ENCODE results near the gene DIP2C.
"Not testable (repeated sequence)": the region's sequence is repeated elsewhere in the genome, so short reads cannot be mapped to it uniquely, and the experiment has no call there.

DIP2C gene

DNA sequence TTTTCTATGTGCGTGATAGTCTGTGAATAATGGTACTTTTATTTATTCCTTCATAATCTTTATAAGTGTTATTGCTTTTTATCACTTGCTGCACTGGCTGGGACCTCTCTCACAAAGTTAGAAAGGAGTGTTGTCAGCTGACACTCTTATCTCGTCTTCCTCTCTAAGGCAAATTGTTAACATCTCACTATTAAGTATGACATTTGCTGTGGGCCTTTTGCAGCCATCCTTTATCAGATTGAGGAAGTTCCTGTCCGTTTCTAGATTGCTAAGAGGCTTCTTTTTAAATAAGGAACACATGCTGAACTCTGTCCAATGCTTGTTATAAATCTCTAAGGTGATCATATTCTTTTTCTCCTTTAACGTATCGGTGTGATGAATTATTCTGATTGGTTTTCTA is 27.4 kb upstream of the DIP2C start:
- H3K36me3 Mint-ChIP-seq = peaks cover 0 to 7% of the 10 kb centered on the region in 2 donors
- DNase-seq (no peak), ATAC-seq (replicated peaks) (no peak)
- H3K27ac Mint-ChIP-seq = no peak overlapping the region
- no peak overlapping the region for H3K4me3 Mint-ChIP-seq
- peaks cover 12 to 13% of the 10 kb centered on the region in 2 donors for H3K27me3 Mint-ChIP-seq
- H3K9me3 Mint-ChIP-seq = peaks cover 5 to 6% of the 10 kb centered on the region in 2 donors
- H3K4me1 Mint-ChIP-seq = no peaks in the 10 kb centered on the region

DNA sequence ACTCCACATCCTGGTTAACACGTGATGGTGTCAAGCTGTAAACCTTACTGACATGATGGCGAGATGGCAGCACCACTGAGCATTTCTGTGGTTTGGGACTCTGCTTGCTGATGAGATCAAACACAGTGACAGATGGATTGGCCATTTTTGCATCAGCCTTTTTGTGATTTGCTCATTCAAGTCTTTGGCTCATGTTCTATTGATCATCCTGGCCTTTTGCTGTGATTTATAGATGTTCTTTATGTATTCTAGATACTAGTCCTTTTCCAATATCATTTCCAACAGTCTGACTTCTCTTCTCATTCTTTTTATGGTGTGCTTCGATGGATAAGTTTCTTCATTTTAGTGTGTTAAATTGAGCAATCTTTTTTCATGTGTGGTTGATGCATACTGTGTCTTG is 24.7 kb upstream of the DIP2C start:
- peaks cover 0 to 7% of the 10 kb centered on the region in 2 donors for H3K36me3 Mint-ChIP-seq
- no peak for ATAC-seq (replicated peaks)
- no peak for DNase-seq
- H3K27me3 Mint-ChIP-seq = peaks cover 6 to 9% of the 10 kb centered on the region in 2 donors
- no peak overlapping the region for H3K27ac Mint-ChIP-seq
- H3K4me3 Mint-ChIP-seq = no peak overlapping the region
- H3K4me1 Mint-ChIP-seq = no peaks in the 10 kb centered on the region
- H3K9me3 Mint-ChIP-seq = peaks cover 5 to 6% of the 10 kb centered on the region in 2 donors

DNA sequence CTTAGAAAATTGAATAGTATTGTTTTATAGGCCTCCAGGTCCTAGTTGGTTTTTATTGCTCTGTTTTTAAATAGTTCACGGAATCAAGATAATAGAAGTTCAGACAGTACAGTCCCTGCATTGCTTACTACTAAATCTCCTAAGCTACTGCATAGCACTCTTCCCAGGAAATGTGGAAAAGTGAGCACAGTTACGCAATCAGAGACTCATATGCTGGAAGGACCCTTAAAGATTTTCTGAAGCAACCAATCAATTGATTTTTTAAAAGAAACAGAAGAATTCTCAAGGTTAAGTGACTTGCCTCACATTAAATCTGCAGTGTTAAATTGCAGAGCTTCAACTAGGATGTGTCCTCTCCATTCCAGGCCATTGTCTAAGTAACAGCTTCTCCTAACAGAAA is 23.1 kb upstream of the DIP2C start:
- H3K27me3 Mint-ChIP-seq = peaks cover 7 to 15% of the 10 kb centered on the region in 2 donors
- peaks cover 0 to 7% of the 10 kb centered on the region in 2 donors for H3K36me3 Mint-ChIP-seq
- H3K9me3 Mint-ChIP-seq = peaks cover 5 to 6% of the 10 kb centered on the region in 2 donors
- no peak for ATAC-seq (replicated peaks)
- H3K4me3 Mint-ChIP-seq = no peak overlapping the region
- no peak overlapping the region for H3K27ac Mint-ChIP-seq
- no peaks in the 10 kb centered on the region for H3K4me1 Mint-ChIP-seq
- no peak for DNase-seq

DNA sequence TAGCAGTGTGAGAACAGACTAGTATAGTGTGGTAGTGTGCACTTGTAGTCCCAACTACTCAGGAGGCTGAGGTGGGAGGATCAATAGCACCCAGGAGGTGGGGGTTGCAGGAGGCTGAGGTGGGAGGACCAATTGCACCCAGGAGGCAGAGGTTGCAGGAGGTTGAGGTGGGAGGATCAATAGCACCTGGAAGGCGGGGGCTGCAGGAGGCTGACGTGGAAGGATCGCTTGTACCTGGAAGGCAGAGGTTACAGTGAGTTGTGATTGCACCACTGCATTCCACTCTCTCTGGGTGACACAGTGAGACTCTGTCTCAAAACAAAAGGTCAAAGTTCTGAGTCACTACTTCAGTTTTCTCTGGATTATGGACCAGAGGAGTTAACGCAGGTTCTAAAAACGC is 22.6 kb upstream of the DIP2C start:
- DNase-seq (no peak), ATAC-seq (replicated peaks) (no peak)
- H3K4me3 Mint-ChIP-seq = no peak overlapping the region
- peaks cover 5 to 6% of the 10 kb centered on the region in 2 donors for H3K9me3 Mint-ChIP-seq
- no peaks in the 10 kb centered on the region for H3K4me1 Mint-ChIP-seq
- no peak overlapping the region for H3K27ac Mint-ChIP-seq
- peaks cover 12 to 19% of the 10 kb centered on the region in 2 donors for H3K27me3 Mint-ChIP-seq
- peaks cover 0 to 7% of the 10 kb centered on the region in 2 donors for H3K36me3 Mint-ChIP-seq

DNA sequence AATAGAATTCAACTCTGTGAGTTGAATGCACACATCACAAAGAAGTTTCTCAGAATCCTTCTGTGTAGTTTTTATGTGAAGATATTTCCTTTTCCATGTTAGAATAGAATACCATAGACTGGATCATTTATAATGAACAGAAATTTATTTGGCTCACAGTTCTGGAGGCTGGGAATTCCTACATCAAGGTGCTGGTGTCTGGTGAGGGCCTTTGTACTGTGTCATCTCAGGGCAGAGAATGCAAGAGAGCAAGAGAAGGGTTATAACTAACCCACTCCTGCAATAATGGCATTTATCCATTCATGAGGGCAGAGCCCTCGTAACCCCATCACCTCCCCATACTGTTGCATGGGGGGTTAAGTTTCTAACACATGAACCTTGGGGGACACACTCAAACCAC is 18.4 kb upstream of the DIP2C start:
- H3K27ac Mint-ChIP-seq = no peak overlapping the region
- peaks cover 23 to 27% of the 10 kb centered on the region in 2 donors for H3K27me3 Mint-ChIP-seq
- no peaks in the 10 kb centered on the region for H3K36me3 Mint-ChIP-seq
- H3K4me1 Mint-ChIP-seq = no peaks in the 10 kb centered on the region
- no peak for ATAC-seq (replicated peaks)
- DNase-seq = no peak
- H3K4me3 Mint-ChIP-seq = no peak overlapping the region
- H3K9me3 Mint-ChIP-seq = peaks cover 6 to 7% of the 10 kb centered on the region in 2 donors

DNA sequence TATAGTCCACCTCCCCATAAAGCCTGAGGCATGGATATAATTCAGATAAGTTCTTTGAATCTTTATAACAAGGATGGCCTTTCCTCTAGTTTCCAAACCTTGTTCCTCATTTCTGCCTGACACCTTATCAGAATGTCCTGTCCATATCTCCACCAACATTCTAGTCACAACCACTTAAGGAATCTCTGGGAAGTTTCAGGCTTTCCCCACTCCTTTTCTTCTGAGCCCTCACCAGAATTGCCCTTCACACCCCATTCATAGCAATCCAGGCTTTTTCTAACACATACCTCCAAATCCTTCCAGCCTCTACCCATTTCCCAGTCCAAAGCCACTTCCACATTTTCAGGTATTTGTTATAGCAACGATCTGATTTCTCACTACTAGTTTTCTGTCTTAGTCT is 18.0 kb upstream of the DIP2C start:
- Mint-ChIP-seq H3K4me3 (no peak overlapping the region), H3K27ac (no peak overlapping the region), H3K27me3 (peaks cover 27 to 29% of the 10 kb centered on the region in 2 donors), H3K4me1 (no peaks in the 10 kb centered on the region), H3K36me3 (no peaks in the 10 kb centered on the region), H3K9me3 (peaks cover 8 to 9% of the 10 kb centered on the region in 2 donors)
- no peak for DNase-seq
- no peak for ATAC-seq (replicated peaks)

DNA sequence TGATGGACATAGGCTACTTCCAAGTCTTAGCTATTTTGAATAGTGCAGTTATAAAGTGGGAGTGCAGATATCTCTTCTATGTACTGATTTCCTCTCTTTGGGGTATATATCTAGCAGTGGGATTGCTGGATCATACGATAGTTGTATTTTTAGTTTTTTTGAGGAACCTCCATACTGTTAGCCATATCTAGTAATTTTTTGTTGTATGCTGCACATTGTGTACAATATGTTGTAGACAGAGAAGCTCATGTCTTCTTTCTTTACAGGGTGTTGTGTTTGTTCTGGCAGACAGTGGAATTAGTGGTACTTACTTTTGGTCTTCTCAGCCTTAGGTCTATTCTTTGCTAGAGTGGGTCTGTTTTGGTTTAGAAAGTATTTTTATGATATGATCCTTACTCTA is 13.7 kb upstream of the DIP2C start:
- ATAC-seq (replicated peaks) (no peak), DNase-seq (no peak)
- Mint-ChIP-seq H3K36me3 (no peaks in the 10 kb centered on the region), H3K4me1 (no peaks in the 10 kb centered on the region), H3K27ac (no peak overlapping the region), H3K9me3 (peaks cover 13 to 15% of the 10 kb centered on the region in 2 donors), H3K27me3 (peaks cover 24 to 27% of the 10 kb centered on the region in 2 donors), H3K4me3 (no peak overlapping the region)

DNA sequence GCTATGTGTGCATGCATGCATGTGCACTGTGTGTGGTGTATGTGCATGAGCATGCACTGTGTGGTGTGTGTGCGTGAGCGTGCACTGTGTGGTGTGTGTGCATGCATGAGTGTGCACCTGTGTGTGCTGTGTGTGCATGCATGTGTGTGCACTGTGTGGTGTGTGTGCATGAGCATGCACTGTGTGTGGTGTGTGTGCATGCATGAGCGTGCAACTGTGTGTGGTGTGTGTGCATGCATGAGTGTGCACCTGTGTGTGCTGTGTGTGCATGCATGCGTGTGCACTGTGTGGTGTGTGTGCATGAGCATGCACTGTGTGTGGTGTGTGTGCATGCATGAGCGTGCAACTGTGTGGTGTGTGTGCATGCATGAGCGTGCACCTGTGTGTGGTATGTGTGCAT is 10.7 kb upstream of the DIP2C start:
- H3K4me3 Mint-ChIP-seq; ATAC-seq (replicated peaks); H3K27ac Mint-ChIP-seq; H3K36me3 Mint-ChIP-seq; H3K4me1 Mint-ChIP-seq; DNase-seq: not testable (repeated sequence)
- H3K27me3 Mint-ChIP-seq = peaks cover 23 to 26% of the 10 kb centered on the region in 2 donors
- H3K9me3 Mint-ChIP-seq = peaks cover 13 to 15% of the 10 kb centered on the region in 2 donors

DNA sequence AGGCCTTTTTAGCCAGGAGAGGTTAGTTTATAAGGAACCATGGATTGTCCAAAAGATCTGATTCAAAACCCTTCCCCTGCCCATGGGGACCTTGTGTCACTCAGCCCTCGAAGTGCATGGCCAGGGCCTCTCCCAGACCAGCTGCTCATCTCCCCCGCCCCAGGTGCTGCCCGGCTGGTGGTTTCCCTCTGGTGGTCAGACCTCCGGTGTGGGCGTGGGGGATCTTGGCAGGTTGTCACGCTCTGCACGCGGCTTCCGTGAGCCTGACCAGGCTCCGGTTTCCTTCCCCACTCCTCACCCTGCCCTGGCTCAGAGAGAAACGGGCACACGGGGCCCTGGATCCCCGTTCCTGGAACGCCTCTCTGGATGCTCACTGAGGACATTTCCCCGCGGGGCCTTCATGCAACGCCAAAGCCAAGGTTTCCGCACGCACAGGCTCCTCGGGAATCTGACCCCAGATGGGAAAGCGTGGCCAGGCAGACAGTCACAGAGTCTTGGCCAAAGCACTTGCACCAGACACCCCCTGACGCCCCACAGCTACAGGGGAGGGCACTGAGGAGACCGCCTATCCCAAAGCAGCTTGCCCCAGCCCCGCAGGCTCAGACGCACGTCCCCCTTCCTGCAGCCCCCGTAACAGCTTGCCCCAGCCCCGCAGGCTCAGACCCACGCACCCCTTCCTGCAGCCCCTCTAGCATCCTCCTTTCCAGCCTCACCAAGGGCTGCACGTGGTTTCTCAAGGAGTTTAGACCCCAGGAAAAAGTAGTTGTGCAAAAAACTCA is 7.8 kb upstream of the DIP2C start:
- H3K36me3 Mint-ChIP-seq = no peaks in the 10 kb centered on the region
- DNase-seq (no peak), ATAC-seq (replicated peaks) (no peak)
- H3K4me1 Mint-ChIP-seq = no peaks in the 10 kb centered on the region
- H3K4me3 Mint-ChIP-seq = no peak overlapping the region
- no peak overlapping the region for H3K27ac Mint-ChIP-seq
- peaks cover 5 to 6% of the 10 kb centered on the region in 2 donors for H3K9me3 Mint-ChIP-seq
- H3K27me3 Mint-ChIP-seq = peaks cover 19 to 22% of the 10 kb centered on the region in 2 donors

DNA sequence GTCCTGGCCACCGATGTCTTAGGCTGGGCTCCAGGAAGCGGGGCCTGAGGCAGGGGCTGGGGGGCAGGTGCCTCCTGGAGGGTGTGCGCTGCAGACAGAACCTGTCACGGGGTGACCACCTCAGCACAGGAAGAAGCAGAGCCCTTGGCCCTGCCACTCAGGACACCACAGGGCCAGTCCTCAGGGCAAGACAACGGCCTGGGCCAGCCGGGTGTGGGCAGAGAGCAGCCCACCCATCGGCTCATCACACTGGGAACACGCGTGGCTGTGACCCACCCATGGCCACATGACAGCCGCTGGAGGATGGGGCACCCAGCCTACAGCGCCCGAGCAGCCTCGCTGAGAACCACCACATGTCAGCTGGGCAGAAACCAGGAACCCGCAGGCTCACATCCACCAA is 5.9 kb upstream of the DIP2C start:
- ATAC-seq (replicated peaks) (no peak), DNase-seq (no peak)
- Mint-ChIP-seq H3K9me3 (peaks cover 4 to 5% of the 10 kb centered on the region in 2 donors), H3K27me3 (peaks cover 33 to 39% of the 10 kb centered on the region in 2 donors), H3K27ac (no peak overlapping the region), H3K4me3 (no peak overlapping the region), H3K4me1 (peaks cover 3 to 4% of the 10 kb centered on the region in 2 donors), H3K36me3 (no peaks in the 10 kb centered on the region)

DNA sequence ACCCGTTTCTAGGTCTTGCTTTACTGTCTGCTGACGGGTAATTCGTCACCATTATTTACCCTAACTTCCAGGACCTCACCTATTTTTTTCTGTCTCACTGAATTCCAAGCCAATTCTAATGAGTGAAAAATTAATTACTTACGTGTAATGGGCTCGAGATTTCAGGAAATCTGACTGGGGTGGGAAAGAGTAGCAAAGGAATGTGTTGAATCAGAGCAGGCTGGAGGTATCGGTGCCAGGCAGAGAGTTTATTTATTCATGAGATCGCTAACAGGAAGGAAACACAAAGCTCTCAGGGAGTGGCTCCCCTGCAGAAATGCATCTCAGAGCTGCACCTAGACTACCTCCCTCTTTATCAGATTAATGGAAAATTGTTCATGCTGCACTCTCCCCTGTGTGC is 4.0 kb upstream of the DIP2C start:
- DNase-seq (no peak), ATAC-seq (replicated peaks) (no peak)
- H3K27ac Mint-ChIP-seq = no peak overlapping the region
- H3K27me3 Mint-ChIP-seq = peaks cover 41 to 47% of the 10 kb centered on the region in 2 donors
- peaks cover 3 to 9% of the 10 kb centered on the region in 2 donors for H3K4me1 Mint-ChIP-seq
- peaks cover 0 to 1% of the 10 kb centered on the region in 2 donors for H3K9me3 Mint-ChIP-seq
- H3K4me3 Mint-ChIP-seq = no peak overlapping the region
- H3K36me3 Mint-ChIP-seq = no peaks in the 10 kb centered on the region

DNA sequence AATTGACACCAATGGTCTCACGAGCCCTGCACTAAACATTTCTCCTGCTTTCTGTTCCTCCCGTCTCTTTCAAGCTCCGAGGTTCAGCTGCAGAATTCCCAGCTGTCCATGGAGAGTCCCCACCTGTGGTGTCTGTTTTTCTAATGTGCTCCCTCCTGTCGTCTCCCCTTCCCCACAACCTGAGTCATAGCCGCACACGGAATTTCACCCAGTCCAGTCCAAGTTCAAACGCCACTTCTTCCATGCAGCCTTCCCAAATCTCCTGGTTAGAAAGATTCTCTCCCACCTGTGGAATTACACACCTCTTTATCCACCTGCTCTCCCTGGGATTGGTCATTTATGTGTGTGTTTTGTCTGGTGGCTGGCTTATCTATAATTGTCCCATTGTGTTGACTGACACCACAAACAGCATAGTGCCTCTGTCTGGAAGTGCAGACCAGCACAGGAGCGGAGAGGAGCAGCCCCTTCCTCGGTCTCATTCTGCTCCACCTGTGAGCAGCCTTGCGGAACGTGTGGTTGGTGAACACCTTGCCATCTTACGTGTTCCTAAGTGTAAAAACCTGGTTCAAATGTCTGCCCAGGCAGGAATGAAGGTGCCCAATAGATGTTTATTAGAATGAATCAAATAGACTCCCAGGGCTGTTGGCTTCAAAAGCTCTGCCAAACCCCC is 3.3 kb upstream of the DIP2C start:
- DNase-seq (no peak), ATAC-seq (replicated peaks) (no peak)
- H3K27ac Mint-ChIP-seq = no peak overlapping the region
- H3K36me3 Mint-ChIP-seq = no peaks in the 10 kb centered on the region
- H3K4me3 Mint-ChIP-seq = no peak overlapping the region
- H3K4me1 Mint-ChIP-seq = peaks cover 3 to 9% of the 10 kb centered on the region in 2 donors
- peaks cover 44 to 52% of the 10 kb centered on the region in 2 donors for H3K27me3 Mint-ChIP-seq
- H3K9me3 Mint-ChIP-seq = peaks cover 0 to 1% of the 10 kb centered on the region in 2 donors

DNA sequence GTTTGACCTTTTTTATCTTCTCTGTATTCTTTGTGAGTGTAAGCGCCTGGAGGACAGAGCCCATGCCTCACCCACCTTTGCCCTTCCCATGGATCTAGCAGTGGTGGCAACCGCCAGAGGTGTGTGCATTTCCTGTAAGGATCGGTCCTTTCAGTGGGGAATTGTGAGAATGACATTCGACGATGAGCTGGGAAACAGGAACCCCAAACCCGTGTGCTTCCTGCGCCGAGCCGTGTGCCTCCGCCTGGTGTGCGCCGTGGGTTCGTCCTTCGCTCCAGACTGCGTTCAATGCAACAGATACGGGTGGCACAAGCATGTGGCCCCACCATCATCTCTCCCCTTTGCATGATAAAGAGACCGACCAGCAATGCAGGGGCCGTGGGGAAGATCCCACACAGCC is 1.7 kb upstream of the DIP2C start:
- ATAC-seq (replicated peaks) = no peak
- Mint-ChIP-seq H3K36me3 (peaks cover 0 to 3% of the 10 kb centered on the region in 2 donors), H3K27ac (peak overlapping the region; percentile 10), H3K4me1 (peaks cover 3 to 9% of the 10 kb centered on the region in 2 donors), H3K9me3 (peaks cover 0 to 5% of the 10 kb centered on the region in 2 donors), H3K27me3 (peaks cover 52 to 59% of the 10 kb centered on the region in 2 donors), H3K4me3 (peak overlapping the region; percentile 18 to 25)
- no peak for DNase-seq

DNA sequence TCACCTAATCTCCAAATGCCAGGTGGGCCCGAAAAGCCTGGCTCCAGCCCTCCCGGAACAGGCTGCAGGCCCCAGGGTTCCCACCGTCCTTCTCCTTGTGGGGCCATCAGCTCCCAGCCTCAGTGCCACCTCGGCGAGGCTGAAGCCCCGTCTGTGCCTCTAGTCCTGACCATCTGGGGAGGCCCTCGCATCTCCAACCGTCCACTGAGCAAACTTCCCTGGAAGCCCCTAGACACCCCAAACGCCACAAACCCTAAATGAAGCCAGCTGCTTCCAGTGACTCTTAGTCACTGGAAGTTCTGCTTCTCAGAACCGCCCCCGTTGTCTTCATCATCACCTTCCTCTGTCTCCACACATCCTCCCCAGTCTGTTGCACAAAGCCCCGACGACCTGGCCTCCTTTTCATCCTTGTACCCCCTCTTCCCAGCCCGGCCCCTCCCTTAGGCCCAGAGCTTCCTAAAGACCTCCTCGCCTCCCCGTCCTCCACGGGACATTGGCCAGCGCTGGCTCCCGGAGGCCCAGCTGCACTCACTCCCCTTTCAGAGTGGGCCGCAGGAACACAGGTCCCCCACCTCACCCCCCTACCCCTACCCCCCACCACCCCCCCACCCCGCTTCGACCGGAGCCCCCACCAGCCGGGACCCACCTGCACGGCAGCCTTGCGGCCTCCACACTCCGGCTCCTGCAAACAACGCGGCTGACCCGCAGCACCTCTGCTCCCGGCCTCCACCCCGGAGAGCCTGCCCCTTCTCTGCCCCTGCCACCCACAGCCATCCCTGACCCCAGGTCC is 1.1 kb upstream of the DIP2C start:
- ATAC-seq (replicated peaks) (no peak), DNase-seq (no peak)
- H3K27me3 Mint-ChIP-seq = peaks cover 51 to 57% of the 10 kb centered on the region in 2 donors
- H3K4me1 Mint-ChIP-seq = peaks cover 3 to 9% of the 10 kb centered on the region in 2 donors
- peaks cover 0 to 6% of the 10 kb centered on the region in 2 donors for H3K9me3 Mint-ChIP-seq
- H3K27ac Mint-ChIP-seq = peak overlapping the region; percentile 10
- peaks cover 0 to 3% of the 10 kb centered on the region in 2 donors for H3K36me3 Mint-ChIP-seq
- peak overlapping the region; percentile 54 to 55 for H3K4me3 Mint-ChIP-seq
